H1 (cell line): ENCODE measurements around the gene CALD1. TPM values are rescaled to one million over a fixed set of nuclear protein-coding genes. Genes with fewer than 3 reads are reported as not detected.

Experiments used
- CEBPB ChIP-seq: IDR thresholded peaks from 2 replicates; pipeline ENCODE4 v1.6.1; 2012; ENCODE audit warnings: low read depth, low read length
- CREB1 ChIP-seq: IDR thresholded peaks from 2 replicates; pipeline ENCODE4 v1.6.1; 2012; ENCODE audit warnings: inconsistent platforms
- RAD21 ChIP-seq, 2 experiments: IDR thresholded peaks in 1 of 2; conservative IDR thresholded peaks in 1 of 2; 2 replicates each; pipeline ENCODE4 v1.6.1; 2011; ENCODE audit warnings: low read depth in 2 of 2, low read length in 2 of 2, improper control_type of control experiment in 1 of 2, inconsistent platforms in 1 of 2, mild to moderate bottlenecking in 1 of 2, moderate library complexity in 1 of 2
- RBBP5 ChIP-seq: IDR thresholded peaks from 2 replicates; pipeline ENCODE4 v1.7.1; 2012; ENCODE audit warnings: low read depth, mild to moderate bottlenecking, inconsistent platforms, low read length, moderate library complexity, borderline replicate concordance
- YY1 ChIP-seq: IDR thresholded peaks from 2 replicates; pipeline ENCODE4 v1.6.1; 2011; ENCODE audit warnings: low read depth, mild to moderate bottlenecking, low read length
- polyA plus RNA-seq, 7 experiments: library from polyadenylated mRNA; depleted of rRNA in 3 of 7; stranded (reverse) in 5 of 7; unstranded in 2 of 7; fragments of >200 nt in 5 of 7; fragments of 200-250 nt in 2 of 7; gene quantifications; 1 replicate in 5 of 7; 2 replicates in 1 of 7; 4 replicates in 1 of 7; pipeline versions ENCODE4 v1.2.1 to v1.2.3, GENCODE V29; 2011 to 2013; ENCODE audit warnings: missing spikeins in 2 of 7, mixed read lengths in 2 of 7
- total RNA-seq: library from RNA; stranded (reverse); fragmentation: NEBNext Ultra II Directional; extraction: Animal tissue kit (Norgen Biotek cat#: 25700); gene quantifications from 2 replicates; pipeline ENCODE4 v1.2.1, GENCODE V29; 2021
- TF ChIP-seq, protein P1 (sequence below): IDR thresholded peaks from 2 replicates; pipeline ENCODE4 v1.6.1; 2012; ENCODE audit warnings: low read length, inconsistent platforms

Gene CALD1
- total and polyA plus RNA-seq, 2 of the 8 experiments (the other 6 are each of a cell fraction or from before 2014, with no cell fraction given), result 34.3 to 177 TPM

DNA sequence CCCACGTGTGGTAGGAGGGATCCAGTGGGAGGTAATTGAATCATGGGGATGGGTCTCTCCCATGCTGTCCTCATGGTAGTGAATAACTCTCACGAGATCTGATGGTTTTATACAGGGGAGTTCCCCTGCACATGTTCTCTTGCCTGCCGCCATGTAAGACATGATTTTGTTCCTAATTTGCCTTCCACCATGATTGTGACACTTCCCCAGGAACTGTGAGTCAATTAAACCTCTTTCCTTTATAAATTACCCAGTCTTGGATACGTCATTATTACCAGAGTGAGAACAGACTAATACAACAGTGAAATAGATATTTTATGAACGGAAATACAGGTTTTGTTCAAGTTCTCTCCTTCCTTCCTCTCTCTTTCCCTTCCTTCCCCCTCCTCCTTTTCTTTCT lies 15.8 kb downstream of the CALD1 start (continued):
- TF ChIP-seq, protein P1, sequence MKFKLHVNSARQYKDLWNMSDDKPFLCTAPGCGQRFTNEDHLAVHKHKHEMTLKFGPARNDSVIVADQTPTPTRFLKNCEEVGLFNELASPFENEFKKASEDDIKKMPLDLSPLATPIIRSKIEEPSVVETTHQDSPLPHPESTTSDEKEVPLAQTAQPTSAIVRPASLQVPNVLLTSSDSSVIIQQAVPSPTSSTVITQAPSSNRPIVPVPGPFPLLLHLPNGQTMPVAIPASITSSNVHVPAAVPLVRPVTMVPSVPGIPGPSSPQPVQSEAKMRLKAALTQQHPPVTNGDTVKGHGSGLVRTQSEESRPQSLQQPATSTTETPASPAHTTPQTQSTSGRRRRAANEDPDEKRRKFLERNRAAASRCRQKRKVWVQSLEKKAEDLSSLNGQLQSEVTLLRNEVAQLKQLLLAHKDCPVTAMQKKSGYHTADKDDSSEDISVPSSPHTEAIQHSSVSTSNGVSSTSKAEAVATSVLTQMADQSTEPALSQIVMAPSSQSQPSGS, result no peak
- TF ChIP-seq YY1 (no peak), RAD21 (IDR thresholded peaks at IDR 0.05 in 1 of 2, conservative IDR thresholded peaks at IDR 0.05 in 1 of 2; ENCODE audit: low read depth in 2 of 2, low read length in 2 of 2) (no peak), RBBP5 (no peak), CREB1 (no peak), CEBPB (no peak)
